Neural progenitor cell (in vitro differentiated cells): ENCODE data around the gene ULK3. TPM values are rescaled to one million over a fixed set of nuclear protein-coding genes. Genes with fewer than 3 reads are reported as not detected.
A peak's percentile ranks its signal among the peaks of the same experiment; 100 is the strongest.

ENCODE experiments used
- DNase-seq: peaks from one replicate; pipeline ENCODE4 v3.0.0-alpha.2; 2016; ENCODE audit warnings: low spot score
- H2AFZ ChIP-seq: fragments of 200-600 bp; sonication (generic); replicated peaks from 2 replicates; pipeline ENCODE4 v1.6.1; 2016; ENCODE audit warnings: antibody characterized with exemption
- H3F3A ChIP-seq: fragments of 200-600 bp; sonication (generic); 2 replicates; pipeline ENCODE4 v1.6.1; 2016; ENCODE audit warnings: antibody characterized with exemption, low read depth
- H3K27ac ChIP-seq: fragments of 200-600 bp; sonication (generic); 2 replicates; pipeline ENCODE4 v1.5.1; 2016; ENCODE audit warnings: mild to moderate bottlenecking
- H3K27me3 ChIP-seq: fragments of 200-600 bp; sonication (generic); 2 replicates; pipeline ENCODE4 v1.6.1; 2016; ENCODE audit warnings: mild to moderate bottlenecking, moderate library complexity
- H3K36me3 ChIP-seq: fragments of 200-600 bp; sonication (generic); 2 replicates; pipeline ENCODE4 v1.5.1; 2016
- H3K4me1 ChIP-seq: fragments of 200-600 bp; sonication (generic); 2 replicates; pipeline ENCODE4 v1.6.1; 2016; ENCODE audit warnings: mixed run types
- H3K4me2 ChIP-seq: fragments of 200-600 bp; sonication (generic); 2 replicates; pipeline ENCODE4 v1.6.1; 2016
- H3K4me3 ChIP-seq: fragments of 200-600 bp; sonication (generic); 2 replicates; pipeline ENCODE4 v1.5.1; 2016
- H3K79me2 ChIP-seq: fragments of 200-600 bp; sonication (generic); 2 replicates; pipeline ENCODE4 v1.6.1; 2016; ENCODE audit warnings: low read depth
- H3K9ac ChIP-seq: fragments of 200-600 bp; sonication (generic); 2 replicates; pipeline ENCODE4 v1.6.1; 2016
- H3K9me3 ChIP-seq: fragments of 200-600 bp; sonication (generic); 2 replicates; pipeline ENCODE4 v1.5.1; 2016; ENCODE audit warnings: low read depth
- H4K20me1 ChIP-seq: fragments of 200-600 bp; sonication (generic); 2 replicates; pipeline ENCODE4 v1.6.1; 2016; ENCODE audit warnings: low read depth
- H3K27ac Mint-ChIP-seq: 3 replicates; pipeline ENCODE4 v1.8.0; 2021; ENCODE audit warnings: mixed read lengths
- H3K27me3 Mint-ChIP-seq: 2 replicates; pipeline ENCODE4 v1.8.0; 2022; ENCODE audit warnings: low read depth, mild to moderate bottlenecking, inconsistent platforms, moderate library complexity, mixed read lengths; ENCODE audit not compliant: insufficient read depth
- H3K36me3 Mint-ChIP-seq: 3 replicates; pipeline ENCODE4 v1.8.0; 2021; ENCODE audit warnings: mixed read lengths
- H3K4me1 Mint-ChIP-seq: 3 replicates; pipeline ENCODE4 v1.8.0; 2021; ENCODE audit warnings: mixed read lengths
- H3K4me3 Mint-ChIP-seq: 3 replicates; pipeline ENCODE4 v1.8.0; 2021; ENCODE audit warnings: mild to moderate bottlenecking, moderate library complexity, mixed read lengths
- H3K9me3 Mint-ChIP-seq: 3 replicates; pipeline ENCODE4 v1.8.0; 2020; ENCODE audit warnings: mixed read lengths
- EZH2 ChIP-seq: fragments of 200-600 bp; sonication (generic); IDR thresholded peaks from 2 replicates; pipeline ENCODE4 v1.6.1; 2017; ENCODE audit warnings: antibody characterized with exemption, mild to moderate bottlenecking, moderate library complexity
- EZH2phosphoT487 ChIP-seq: fragments of 200-600 bp; sonication (generic); IDR thresholded peaks from 2 replicates; pipeline ENCODE4 v1.6.1; 2017; ENCODE audit warnings: antibody characterized with exemption
- total RNA-seq: library from RNA; depleted of rRNA; stranded (reverse); fragments of >200 nt; gene quantifications from 2 replicates; pipeline ENCODE4 v1.2.3, GENCODE V29; 2015; ENCODE audit warnings: low replicate concordance
- TF ChIP-seq, protein P1 (sequence below): fragments of 200-600 bp; sonication (generic); IDR thresholded peaks from 2 replicates; pipeline ENCODE4 v1.5.1; 2017; ENCODE audit warnings: antibody characterized with exemption, mild to moderate bottlenecking

ULK3 gene
- total RNA-seq, 1 donor from 2014 or later, result 22.7 TPM

DNA sequence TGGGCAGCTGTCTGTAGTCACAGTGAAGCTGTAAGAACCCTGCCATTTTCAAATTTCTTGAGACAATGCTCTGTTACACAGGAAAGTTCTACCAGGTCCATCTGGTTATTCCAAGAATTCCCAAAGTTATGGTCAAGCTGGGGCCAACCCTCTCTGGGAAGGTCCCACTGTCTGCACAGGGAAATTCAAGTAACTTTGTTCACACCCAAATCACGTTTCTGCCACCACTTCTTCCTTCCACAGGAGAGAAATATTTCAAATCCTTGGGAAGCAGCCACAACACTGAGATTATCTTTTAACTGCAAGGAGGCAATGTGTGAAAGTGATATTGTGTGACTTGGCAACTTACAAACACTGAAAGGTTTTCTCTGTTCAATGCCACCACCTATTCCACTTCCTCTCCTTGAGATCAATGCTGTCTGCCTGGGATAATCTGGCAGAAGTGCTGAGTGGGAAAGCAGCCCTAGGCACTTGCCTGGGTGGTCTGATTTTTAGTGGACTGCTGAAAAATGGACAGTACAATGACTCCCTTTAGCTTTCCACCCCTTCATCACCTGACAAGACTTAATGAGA lies 24.6 kb upstream of the ULK3 start:
- Histone ChIP-seq H2AFZ (no peak overlapping the region), H3K4me2 (no peak overlapping the region), H3K36me3 (no peaks in the 10 kb centered on the region), H4K20me1 (peaks cover 30% of the 10 kb centered on the region), H3K9ac (no peak overlapping the region), H3K27ac (no peak overlapping the region), H3K79me2 (peaks cover 72% of the 10 kb centered on the region), H3K27me3 (no peaks in the 10 kb centered on the region), H3K4me3 (no peak overlapping the region), H3K9me3 (no peaks in the 10 kb centered on the region), H3F3A (no peaks in the 10 kb centered on the region), H3K4me1 (no peaks in the 10 kb centered on the region)
- Mint-ChIP-seq H3K9me3 (peaks cover 6% of the 10 kb centered on the region), H3K36me3 (peaks cover 25% of the 10 kb centered on the region), H3K4me3 (no peak overlapping the region), H3K27ac (peak overlapping the region; percentile 23), H3K27me3 (peaks cover 2% of the 10 kb centered on the region), H3K4me1 (peaks cover 21% of the 10 kb centered on the region)
- TF ChIP-seq EZH2phosphoT487 (no peak), EZH2 (no peak)
- TF ChIP-seq, protein P1, sequence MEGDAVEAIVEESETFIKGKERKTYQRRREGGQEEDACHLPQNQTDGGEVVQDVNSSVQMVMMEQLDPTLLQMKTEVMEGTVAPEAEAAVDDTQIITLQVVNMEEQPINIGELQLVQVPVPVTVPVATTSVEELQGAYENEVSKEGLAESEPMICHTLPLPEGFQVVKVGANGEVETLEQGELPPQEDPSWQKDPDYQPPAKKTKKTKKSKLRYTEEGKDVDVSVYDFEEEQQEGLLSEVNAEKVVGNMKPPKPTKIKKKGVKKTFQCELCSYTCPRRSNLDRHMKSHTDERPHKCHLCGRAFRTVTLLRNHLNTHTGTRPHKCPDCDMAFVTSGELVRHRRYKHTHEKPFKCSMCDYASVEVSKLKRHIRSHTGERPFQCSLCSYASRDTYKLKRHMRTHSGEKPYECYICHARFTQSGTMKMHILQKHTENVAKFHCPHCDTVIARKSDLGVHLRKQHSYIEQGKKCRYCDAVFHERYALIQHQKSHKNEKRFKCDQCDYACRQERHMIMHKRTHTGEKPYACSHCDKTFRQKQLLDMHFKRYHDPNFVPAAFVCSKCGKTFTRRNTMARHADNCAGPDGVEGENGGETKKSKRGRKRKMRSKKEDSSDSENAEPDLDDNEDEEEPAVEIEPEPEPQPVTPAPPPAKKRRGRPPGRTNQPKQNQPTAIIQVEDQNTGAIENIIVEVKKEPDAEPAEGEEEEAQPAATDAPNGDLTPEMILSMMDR, result no peak
- no peak for DNase-seq

DNA sequence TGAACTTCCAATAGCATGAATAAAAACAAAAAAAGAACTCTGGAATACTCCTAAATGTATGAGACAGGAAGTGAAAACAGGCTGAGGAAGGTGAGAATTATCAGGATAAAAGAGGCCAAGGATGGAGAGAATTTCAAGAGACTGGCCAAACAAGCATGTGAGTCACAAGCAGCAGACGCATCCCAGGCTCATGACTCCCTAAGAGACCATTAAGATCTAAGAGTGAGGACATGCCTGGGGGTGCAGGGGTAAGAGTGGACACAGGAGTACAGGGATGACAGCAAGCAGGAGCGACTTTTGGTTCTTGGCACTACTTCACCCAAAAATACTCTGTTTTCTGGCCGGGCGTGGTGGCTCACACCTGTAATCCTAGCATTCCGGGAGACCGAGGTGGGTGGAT lies 23.1 kb upstream of the ULK3 start:
- Mint-ChIP-seq H3K27me3 (peaks cover 2% of the 10 kb centered on the region), H3K27ac (no peak overlapping the region), H3K36me3 (peaks cover 25% of the 10 kb centered on the region), H3K4me3 (no peak overlapping the region), H3K4me1 (peaks cover 16% of the 10 kb centered on the region), H3K9me3 (peaks cover 6% of the 10 kb centered on the region)
- H3K9me3 ChIP-seq, result no peaks in the 10 kb centered on the region
- peaks cover 57% of the 10 kb centered on the region for H3K79me2 ChIP-seq
- TF ChIP-seq, protein P1, result no peak
- TF ChIP-seq EZH2 (no peak), EZH2phosphoT487 (no peak)
- no peak overlapping the region for H3K4me3 ChIP-seq
- no peak overlapping the region for H2AFZ ChIP-seq
- H3K4me2 ChIP-seq, result no peak overlapping the region
- H3K4me1 ChIP-seq, result no peaks in the 10 kb centered on the region
- DNase-seq, result no peak
- no peaks in the 10 kb centered on the region for H3K36me3 ChIP-seq
- H3K27ac ChIP-seq, result no peak overlapping the region
- H4K20me1 ChIP-seq, result peaks cover 15% of the 10 kb centered on the region
- no peaks in the 10 kb centered on the region for H3K27me3 ChIP-seq
- no peaks in the 10 kb centered on the region for H3F3A ChIP-seq
- no peak overlapping the region for H3K9ac ChIP-seq

DNA sequence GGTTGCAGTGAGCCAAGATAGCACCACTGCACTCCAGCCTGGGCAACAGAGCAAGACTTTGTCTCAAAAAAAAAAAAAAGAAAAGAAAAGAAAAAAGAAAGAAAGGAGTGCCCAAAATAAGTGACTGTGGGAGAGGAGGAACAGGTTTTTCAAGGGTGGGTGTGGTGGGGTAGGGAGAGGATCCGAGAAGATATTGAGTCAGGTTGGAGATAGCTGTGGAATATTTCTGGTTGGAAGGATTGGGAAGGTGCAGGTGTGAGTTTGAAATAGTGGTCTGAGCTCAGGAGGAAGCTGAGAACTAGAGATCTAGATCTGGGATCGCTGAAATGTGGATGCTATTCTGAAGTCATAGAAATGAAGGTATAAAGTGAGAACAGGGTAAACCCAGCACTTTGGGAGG lies 22.4 kb upstream of the ULK3 start:
- no peaks in the 10 kb centered on the region for H3K27me3 Mint-ChIP-seq
- Histone ChIP-seq H4K20me1 (peaks cover 8% of the 10 kb centered on the region), H3K27me3 (no peaks in the 10 kb centered on the region), H2AFZ (no peak overlapping the region), H3K9me3 (no peaks in the 10 kb centered on the region), H3K36me3 (no peaks in the 10 kb centered on the region), H3K79me2 (peaks cover 50% of the 10 kb centered on the region), H3K4me2 (no peak overlapping the region), H3K27ac (no peak overlapping the region), H3F3A (no peaks in the 10 kb centered on the region), H3K4me1 (no peaks in the 10 kb centered on the region), H3K9ac (no peak overlapping the region), H3K4me3 (no peak overlapping the region)
- DNase-seq, result no peak
- TF ChIP-seq EZH2 (no peak), EZH2phosphoT487 (no peak)
- TF ChIP-seq, protein P1, result no peak
- peak overlapping the region; percentile 35 for H3K4me3 Mint-ChIP-seq
- H3K27ac Mint-ChIP-seq, result no peak overlapping the region
- peaks cover 25% of the 10 kb centered on the region for H3K36me3 Mint-ChIP-seq
- peaks cover 6% of the 10 kb centered on the region for H3K9me3 Mint-ChIP-seq
- H3K4me1 Mint-ChIP-seq, result peaks cover 8% of the 10 kb centered on the region
